ENCODE results near the gene HIC1. TPM values are rescaled to one million over a fixed set of nuclear protein-coding genes. Genes with fewer than 3 reads are reported as not detected.
A peak's percentile ranks its signal among the peaks of the same experiment; 100 is the strongest.

HIC1 gene
- total RNA-seq, 1 donor = 36.4 TPM

- H3K4me3 ChIP-seq (ENCODE audit: low read depth, low read length) = peak overlapping the region; percentile 60
- DNase-seq (ENCODE audit: low read depth) = peak; percentile 64
- TF ChIP-seq CTCF (IDR thresholded peaks at IDR 0.05; ENCODE audit: insufficient read depth, low read length) = peak; percentile 57
Observed at GRCh38 chr17:2053380-2054261, 1.3 kb upstream of the HIC1 start.

- H3K4me3 ChIP-seq (ENCODE audit: low read depth, low read length) = peak overlapping the region; percentile 60
- TF ChIP-seq CTCF (IDR thresholded peaks at IDR 0.05; ENCODE audit: insufficient read depth, low read length) = no peak
- DNase-seq (ENCODE audit: low read depth) = no peak
Observed at GRCh38 chr17:2054262-2054511, 716 bp upstream of the HIC1 start.

DNA sequence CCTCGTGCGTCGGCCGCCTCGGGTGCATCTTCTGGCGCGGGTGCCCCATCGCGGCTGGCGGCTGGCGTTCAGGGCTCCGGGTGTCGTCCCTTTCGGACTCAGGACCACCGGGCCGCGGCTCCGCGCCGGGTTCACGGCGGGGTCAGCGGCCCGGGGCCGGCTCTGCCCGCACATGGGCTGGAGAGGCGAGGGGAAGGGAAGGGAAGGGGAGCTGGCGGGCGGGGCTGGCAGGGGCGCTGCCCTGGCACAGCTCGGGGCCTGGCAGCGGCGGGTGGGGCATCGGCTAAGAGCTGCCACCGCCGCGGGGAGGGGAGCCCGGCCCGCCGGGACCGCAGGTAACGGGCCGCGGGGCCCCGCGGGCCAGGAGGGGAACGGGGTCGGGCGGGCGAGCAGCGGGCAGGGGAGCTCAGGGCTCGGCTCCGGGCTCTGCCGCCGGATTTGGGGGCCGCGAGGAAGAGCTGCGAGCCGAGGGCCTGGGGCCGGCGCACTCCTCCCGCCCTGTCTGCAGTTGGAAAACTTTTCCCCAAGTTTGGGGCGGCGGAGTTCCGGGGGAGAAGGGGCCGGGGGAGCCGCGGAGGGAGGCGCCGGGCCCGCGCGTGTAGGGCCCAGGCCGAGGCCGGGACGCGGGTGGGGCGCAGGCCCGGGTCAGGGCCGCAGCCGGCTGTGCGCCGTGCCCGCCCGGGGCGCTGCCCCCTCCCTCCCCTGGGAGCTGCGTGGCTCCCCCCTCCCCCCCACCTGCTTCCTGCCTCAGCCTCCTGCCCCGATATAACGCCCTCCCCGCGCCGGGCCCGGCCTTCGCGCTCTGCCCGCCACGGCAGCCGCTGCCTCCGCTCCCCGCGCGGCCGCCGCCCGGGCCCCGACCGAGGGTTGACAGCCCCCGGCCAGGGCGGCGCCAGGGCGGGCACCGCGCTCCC, 646 bp downstream of the HIC1 start:
- no peak for DNase-seq (ENCODE audit: low read depth)
- no peak for TF ChIP-seq CTCF (IDR thresholded peaks at IDR 0.05; ENCODE audit: insufficient read depth, low read length)
- peak overlapping the region; percentile 72 for H3K4me3 ChIP-seq (ENCODE audit: low read depth, low read length)

GRCh38 chr17:2056206-2057174, 1.6 kb downstream of the HIC1 start:
- TF ChIP-seq CTCF (IDR thresholded peaks at IDR 0.05; ENCODE audit: insufficient read depth, low read length) = no peak
- DNase-seq (ENCODE audit: low read depth) = peak; percentile 66

DNA sequence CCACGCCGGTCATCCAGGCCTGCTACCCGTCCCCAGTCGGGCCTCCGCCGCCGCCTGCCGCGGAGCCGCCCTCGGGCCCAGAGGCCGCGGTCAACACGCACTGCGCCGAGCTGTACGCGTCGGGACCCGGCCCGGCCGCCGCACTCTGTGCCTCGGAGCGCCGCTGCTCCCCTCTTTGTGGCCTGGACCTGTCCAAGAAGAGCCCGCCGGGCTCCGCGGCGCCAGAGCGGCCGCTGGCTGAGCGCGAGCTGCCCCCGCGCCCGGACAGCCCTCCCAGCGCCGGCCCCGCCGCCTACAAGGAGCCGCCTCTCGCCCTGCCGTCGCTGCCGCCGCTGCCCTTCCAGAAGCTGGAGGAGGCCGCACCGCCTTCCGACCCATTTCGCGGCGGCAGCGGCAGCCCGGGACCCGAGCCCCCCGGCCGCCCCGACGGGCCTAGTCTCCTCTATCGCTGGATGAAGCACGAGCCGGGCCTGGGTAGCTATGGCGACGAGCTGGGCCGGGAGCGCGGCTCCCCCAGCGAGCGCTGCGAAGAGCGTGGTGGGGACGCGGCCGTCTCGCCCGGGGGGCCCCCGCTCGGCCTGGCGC, 2.4 kb downstream of the HIC1 start:
- TF ChIP-seq CTCF (IDR thresholded peaks at IDR 0.05; ENCODE audit: insufficient read depth, low read length) = no peak
- peak overlapping the region; percentile 72 for H3K4me3 ChIP-seq (ENCODE audit: low read depth, low read length)
- DNase-seq (ENCODE audit: low read depth) = no peak

More at GRCh38 chr17:2056206-2057174, 1.6 kb downstream of the HIC1 start:
- peak overlapping the region; percentile 72 for H3K4me3 ChIP-seq (ENCODE audit: low read depth, low read length)
